KMS-11 (cell line): ENCODE results near the gene FBXL4.
A peak's percentile ranks its signal among the peaks of the same experiment; 100 is the strongest.

Experiments used
- H2AFZ ChIP-seq: fragments of 200-600 bp; sonication (generic); 2 replicates; pipeline ENCODE4 v1.6.1; 2016; ENCODE audit warnings: antibody characterized with exemption, mixed run types, low read depth
- H3K27ac ChIP-seq: fragments of 200-600 bp; sonication (generic); 2 replicates; pipeline ENCODE4 v1.6.1; 2016; ENCODE audit warnings: mild to moderate bottlenecking, mixed run types
- H3K27me3 ChIP-seq: fragments of 200-600 bp; sonication (generic); 2 replicates; pipeline ENCODE4 v1.6.1; 2017; ENCODE audit warnings: mild to moderate bottlenecking, low read depth, mixed run types, moderate library complexity; ENCODE audit not compliant: insufficient read depth
- H3K36me3 ChIP-seq: fragments of 200-600 bp; sonication (generic); 2 replicates; pipeline ENCODE4 v1.6.1; 2017; ENCODE audit warnings: mild to moderate bottlenecking, mixed run types; ENCODE audit not compliant: insufficient read depth
- H3K4me1 ChIP-seq: fragments of 200-600 bp; sonication (generic); 2 replicates; pipeline ENCODE4 v1.6.1; 2016; ENCODE audit warnings: mild to moderate bottlenecking, low read depth, mixed run types; ENCODE audit not compliant: poor library complexity, severe bottlenecking
- H3K4me2 ChIP-seq: fragments of 200-600 bp; sonication (generic); 2 replicates; pipeline ENCODE4 v1.7.0; 2016; ENCODE audit warnings: mild to moderate bottlenecking, mixed run types
- H3K4me3 ChIP-seq: fragments of 200-600 bp; sonication (generic); IDR thresholded peaks from 2 replicates; pipeline ENCODE4 v1.6.1; 2017; ENCODE audit warnings: low read depth, low read length, mixed read lengths; ENCODE audit not compliant: insufficient read depth
- H3K79me2 ChIP-seq: fragments of 200-600 bp; sonication (generic); 2 replicates; pipeline ENCODE4 v1.6.1; 2016; ENCODE audit warnings: low read depth, mixed run types; ENCODE audit not compliant: insufficient read depth
- H3K9ac ChIP-seq: fragments of 200-600 bp; sonication (generic); 2 replicates; pipeline ENCODE4 v1.6.1; 2016; ENCODE audit warnings: mild to moderate bottlenecking, mixed run types
- H4K20me1 ChIP-seq: fragments of 200-600 bp; sonication (generic); 2 replicates; pipeline ENCODE4 v1.6.1; 2016; ENCODE audit warnings: mild to moderate bottlenecking, mixed run types; ENCODE audit not compliant: insufficient read depth
- TF ChIP-seq, protein P1 (sequence below): fragments of 200-600 bp; sonication (generic); conservative IDR thresholded peaks from 2 replicates; pipeline ENCODE4 v1.6.1; 2017; ENCODE audit warnings: low read depth, mild to moderate bottlenecking, antibody characterized with exemption, low read length, moderate library complexity, mixed read lengths

The FBXL4 gene

DNA sequence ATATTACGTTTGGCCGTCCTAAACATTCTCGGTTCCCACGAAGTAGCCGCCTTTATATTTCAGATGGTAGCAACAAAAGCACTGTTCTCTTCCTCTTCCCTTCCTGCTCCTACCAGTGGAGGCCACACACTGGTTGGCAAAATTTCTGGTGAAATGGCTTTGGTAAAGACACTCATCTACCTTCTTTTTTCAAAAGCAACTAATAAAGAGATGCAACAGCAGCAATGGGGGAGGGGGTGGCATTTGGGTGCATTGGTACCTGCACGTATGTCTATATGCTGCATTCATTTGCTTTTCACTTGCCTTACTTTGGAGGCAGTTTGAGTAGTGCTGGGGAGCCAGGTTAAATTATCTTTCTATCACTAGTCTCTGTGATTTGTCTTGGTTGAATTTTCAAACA, 107.4 kb downstream of the FBXL4 start:
- Histone ChIP-seq H4K20me1 (no peaks in the 10 kb centered on the region), H3K4me1 (peaks cover 19% of the 10 kb centered on the region), H3K4me3 (no peak overlapping the region), H3K36me3 (no peaks in the 10 kb centered on the region), H3K27me3 (no peaks in the 10 kb centered on the region), H3K27ac (no peak overlapping the region), H3K79me2 (peaks cover 30% of the 10 kb centered on the region; the same call in 1 of the 2 replicates), H3K4me2 (no peak overlapping the region), H3K9ac (no peak overlapping the region), H2AFZ (no peak overlapping the region)
- TF ChIP-seq, protein P1, sequence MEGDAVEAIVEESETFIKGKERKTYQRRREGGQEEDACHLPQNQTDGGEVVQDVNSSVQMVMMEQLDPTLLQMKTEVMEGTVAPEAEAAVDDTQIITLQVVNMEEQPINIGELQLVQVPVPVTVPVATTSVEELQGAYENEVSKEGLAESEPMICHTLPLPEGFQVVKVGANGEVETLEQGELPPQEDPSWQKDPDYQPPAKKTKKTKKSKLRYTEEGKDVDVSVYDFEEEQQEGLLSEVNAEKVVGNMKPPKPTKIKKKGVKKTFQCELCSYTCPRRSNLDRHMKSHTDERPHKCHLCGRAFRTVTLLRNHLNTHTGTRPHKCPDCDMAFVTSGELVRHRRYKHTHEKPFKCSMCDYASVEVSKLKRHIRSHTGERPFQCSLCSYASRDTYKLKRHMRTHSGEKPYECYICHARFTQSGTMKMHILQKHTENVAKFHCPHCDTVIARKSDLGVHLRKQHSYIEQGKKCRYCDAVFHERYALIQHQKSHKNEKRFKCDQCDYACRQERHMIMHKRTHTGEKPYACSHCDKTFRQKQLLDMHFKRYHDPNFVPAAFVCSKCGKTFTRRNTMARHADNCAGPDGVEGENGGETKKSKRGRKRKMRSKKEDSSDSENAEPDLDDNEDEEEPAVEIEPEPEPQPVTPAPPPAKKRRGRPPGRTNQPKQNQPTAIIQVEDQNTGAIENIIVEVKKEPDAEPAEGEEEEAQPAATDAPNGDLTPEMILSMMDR: no peak

DNA sequence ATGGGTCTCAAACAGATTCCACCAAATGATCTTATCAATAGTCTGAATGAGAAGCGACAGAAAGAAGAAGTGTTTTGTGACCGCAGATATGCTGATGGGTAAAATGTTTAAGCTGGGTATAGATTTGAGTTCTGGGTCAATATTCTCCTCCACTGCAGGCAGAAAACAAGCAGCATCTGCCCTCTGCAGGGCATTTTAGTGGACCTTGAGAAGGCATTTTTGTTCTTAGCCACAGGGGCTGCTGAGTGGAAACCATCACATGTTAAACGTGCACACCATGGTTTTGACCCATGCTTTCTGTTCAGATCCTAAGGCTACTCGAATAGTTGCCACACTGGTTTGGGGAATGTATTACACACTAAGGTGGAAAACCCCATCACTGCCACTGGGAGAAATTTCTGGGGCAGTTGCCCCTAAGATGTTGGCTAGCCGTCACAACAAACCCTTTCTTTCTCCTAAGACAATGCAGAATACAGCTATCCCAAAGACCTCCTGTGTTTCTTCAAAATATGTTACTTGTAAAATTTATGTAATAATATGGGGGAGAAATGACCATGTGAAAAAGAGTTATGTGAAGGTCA, 107.9 kb downstream of the FBXL4 start:
- H3K79me2 ChIP-seq: peaks cover 30% of the 10 kb centered on the region; the same call in 1 of the 2 replicates
- TF ChIP-seq, protein P1: peak; percentile 61
- H3K4me2 ChIP-seq: no peak overlapping the region
- no peak overlapping the region for H3K9ac ChIP-seq
- H3K27me3 ChIP-seq: no peaks in the 10 kb centered on the region
- no peak overlapping the region for H2AFZ ChIP-seq
- H4K20me1 ChIP-seq: no peaks in the 10 kb centered on the region
- no peak overlapping the region for H3K4me3 ChIP-seq
- H3K4me1 ChIP-seq: peaks cover 19% of the 10 kb centered on the region
- no peaks in the 10 kb centered on the region for H3K36me3 ChIP-seq
- H3K27ac ChIP-seq: no peak overlapping the region

DNA sequence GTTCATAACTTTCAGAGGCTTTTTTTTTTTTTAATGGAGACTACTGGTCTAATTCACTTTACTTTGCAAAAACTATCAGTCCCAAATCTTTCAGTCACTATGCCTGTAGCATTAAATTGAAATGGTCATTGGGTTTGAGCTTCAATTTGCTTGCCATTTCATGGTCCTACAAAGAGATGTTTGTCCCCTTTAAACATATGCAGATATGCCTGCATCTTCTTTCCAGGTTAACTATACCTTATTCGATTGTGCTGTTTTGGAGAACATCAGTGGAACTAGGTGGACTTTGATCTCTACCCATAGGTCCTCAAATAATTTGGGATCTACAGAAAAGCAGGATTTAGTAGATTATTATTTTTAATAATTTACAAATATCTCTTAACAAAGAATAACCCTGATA, 108.8 kb downstream of the FBXL4 start:
- no peak overlapping the region for H3K4me3 ChIP-seq
- no peak overlapping the region for H3K27ac ChIP-seq
- H3K27me3 ChIP-seq: no peaks in the 10 kb centered on the region
- no peak overlapping the region for H3K4me2 ChIP-seq
- H3K9ac ChIP-seq: no peak overlapping the region
- H4K20me1 ChIP-seq: no peaks in the 10 kb centered on the region
- H2AFZ ChIP-seq: no peak overlapping the region
- TF ChIP-seq, protein P1: no peak
- no peaks in the 10 kb centered on the region for H3K36me3 ChIP-seq
- H3K79me2 ChIP-seq: peaks cover 30% of the 10 kb centered on the region; the same call in 1 of the 2 replicates
- peaks cover 19% of the 10 kb centered on the region for H3K4me1 ChIP-seq

DNA sequence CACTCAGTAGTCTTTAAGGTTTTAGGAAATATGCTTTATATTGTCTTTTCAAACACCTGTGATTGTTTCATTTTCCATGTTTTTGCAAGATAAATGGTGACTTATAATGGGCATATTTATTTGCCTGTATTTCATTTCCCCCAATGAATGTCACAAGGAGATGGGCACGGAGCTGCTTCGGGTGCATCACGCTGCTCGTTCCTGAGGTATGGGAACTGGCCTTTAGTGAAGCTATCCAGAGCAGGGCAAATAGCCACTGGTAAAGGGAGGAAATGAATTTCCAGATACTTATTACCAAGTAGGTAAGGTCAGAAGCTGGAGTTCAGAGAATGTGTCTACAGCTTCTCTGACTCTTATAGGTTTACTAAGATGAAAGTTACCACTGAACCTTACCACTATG, 109.7 kb downstream of the FBXL4 start:
- Histone ChIP-seq H3K27ac (no peak overlapping the region), H3K79me2 (peaks cover 30% of the 10 kb centered on the region; the same call in 1 of the 2 replicates), H3K4me3 (no peak overlapping the region), H2AFZ (no peak overlapping the region), H3K36me3 (no peaks in the 10 kb centered on the region), H3K4me1 (peaks cover 19% of the 10 kb centered on the region), H3K27me3 (no peaks in the 10 kb centered on the region), H4K20me1 (no peaks in the 10 kb centered on the region), H3K4me2 (peak overlapping the region; percentile 93), H3K9ac (no peak overlapping the region)
- TF ChIP-seq, protein P1: no peak
